H1 (cell line): Measurements from ENCODE around the gene F10. TPM values are rescaled to one million over a fixed set of nuclear protein-coding genes. Genes with fewer than 3 reads are reported as not detected.

Experiments
- CTCF ChIA-PET: fragments of 300-600 bp; sonication (Branson Sonifier 250); formaldehyde crosslinking; loops from one replicate; lab custom pipeline; 2021; ENCODE audit not compliant: partially characterized antibody; lab: Charles Lee
- POLR2A ChIA-PET: fragments of 300-600 bp; sonication (Branson Sonifier 250); formaldehyde crosslinking; loops from one replicate; lab custom pipeline; 2021; ENCODE audit warnings: inconsistent platforms; ENCODE audit not compliant: partially characterized antibody; lab: Charles Lee
- DNase-seq, 2 experiments: peaks; one replicate each; pipeline versions ENCODE4 v3.0.0 to v3.0.0-alpha.2; 2010 to 2022; ENCODE audit warnings: low spot score in 2 of 2, low read depth in 1 of 2, mixed read lengths in 1 of 2
- FAIRE-seq: peaks from 2 replicates; lab custom pipeline; 2011; peaks lifted over from hg19 to GRCh38; lab: Jason Lieb, UNC
- H2AFZ ChIP-seq: 2 replicates; pipeline ENCODE4 v1.8.1; 2012; ENCODE audit warnings: low read length, inconsistent platforms
- H2AK5ac ChIP-seq: 2 replicates; pipeline ENCODE4 v1.6.1; 2013; ENCODE audit warnings: low read depth, low read length
- H2BK120ac ChIP-seq: replicated peaks from 2 replicates; pipeline ENCODE3; 2013; ENCODE audit warnings: low read depth, low read length, inconsistent platforms
- H2BK12ac ChIP-seq: 2 replicates; pipeline ENCODE4 v1.6.1; 2013; ENCODE audit warnings: low read depth, low read length
- H2BK15ac ChIP-seq: 2 replicates; pipeline ENCODE4 v1.6.1; 2013; ENCODE audit warnings: low read length
- H2BK20ac ChIP-seq: 2 replicates; pipeline ENCODE4 v1.6.1; 2013; ENCODE audit warnings: low read length
- H2BK5ac ChIP-seq: 2 replicates; pipeline ENCODE4 v1.6.1; 2013; ENCODE audit warnings: low read depth, low read length
- H3K14ac ChIP-seq: 2 replicates; pipeline ENCODE4 v1.6.1; 2013; ENCODE audit warnings: inconsistent platforms; ENCODE audit not compliant: insufficient read length
- H3K18ac ChIP-seq: 2 replicates; pipeline ENCODE4 v1.6.1; 2013; ENCODE audit warnings: low read length; ENCODE audit errors: extremely low read depth
- H3K23ac ChIP-seq: 2 replicates; pipeline ENCODE4 v1.6.1; 2013; ENCODE audit warnings: inconsistent platforms; ENCODE audit not compliant: insufficient read length
- H3K23me2 ChIP-seq: 2 replicates; pipeline ENCODE4 v1.6.1; 2013; ENCODE audit warnings: low read depth, low read length
- H3K27ac ChIP-seq: 2 replicates; pipeline ENCODE4 v1.6.1; 2011; ENCODE audit warnings: low read depth, low read length, inconsistent platforms
- H3K27me3 ChIP-seq, 4 experiments: replicated peaks in 1 of 4; 1 replicate in 1 of 4; 2 replicates in 3 of 4; pipeline versions ENCODE4 v1.6.1 to v1.8.1; 2011 to 2013; ENCODE audit warnings: low read length in 3 of 4, mild to moderate bottlenecking in 3 of 4, inconsistent platforms in 2 of 4, mixed read lengths in 2 of 4, moderate library complexity in 1 of 4; ENCODE audit not compliant: control insufficient read depth in 3 of 4, insufficient read depth in 3 of 4; ENCODE audit errors: extremely low read depth in 1 of 4
- H3K36me3 ChIP-seq, 4 experiments: 2 replicates each; pipeline versions ENCODE4 v1.6.1 to v1.8.1; 2011 to 2013; ENCODE audit warnings: mild to moderate bottlenecking in 4 of 4, low read length in 3 of 4, moderate library complexity in 2 of 4, control low read depth in 1 of 4, inconsistent platforms in 1 of 4; ENCODE audit not compliant: insufficient read depth in 4 of 4, control insufficient read depth in 2 of 4
- H3K4ac ChIP-seq: replicated peaks from 2 replicates; pipeline ENCODE3; 2013; ENCODE audit warnings: low read length, low read depth, mixed read lengths, inconsistent platforms; ENCODE audit not compliant: insufficient read length
- H3K4me1 ChIP-seq, 4 experiments: replicated peaks in 1 of 4; 1 replicate in 1 of 4; 2 replicates in 3 of 4; pipeline versions ENCODE4 v1.6.1 to v1.8.1; 2011 to 2013; ENCODE audit warnings: low read length in 3 of 4, inconsistent platforms in 2 of 4, mixed read lengths in 1 of 4; ENCODE audit not compliant: insufficient read depth in 4 of 4, control insufficient read depth in 3 of 4
- H3K4me2 ChIP-seq, 2 experiments: 2 replicates each; pipeline versions ENCODE4 v1.6.1 to v1.8.1; 2011 to 2013; ENCODE audit warnings: low read depth in 2 of 2, low read length in 2 of 2, control low read depth in 1 of 2, inconsistent platforms in 1 of 2, mild to moderate bottlenecking in 1 of 2; ENCODE audit not compliant: insufficient read depth in 1 of 2
- H3K4me3 ChIP-seq, 4 experiments: fragments of 200-600, 300-600 bp in 1 of 4; sonication (generic), shearing (Covaris generic), sonication (Bioruptor Twin) in 1 of 4; 2 replicates each; pipeline versions ENCODE4 v1.5.1 to v1.8.1; 2011 to 2016; ENCODE audit warnings: low read length in 4 of 4, low read depth in 3 of 4, control low read depth in 2 of 4, inconsistent platforms in 2 of 4, mild to moderate bottlenecking in 2 of 4, mixed read lengths in 1 of 4, moderate library complexity in 1 of 4; ENCODE audit not compliant: insufficient read depth in 2 of 4; ENCODE audit errors: extremely low read depth in 1 of 4
- H3K56ac ChIP-seq: replicated peaks from 2 replicates; pipeline ENCODE3; 2013; ENCODE audit warnings: low read depth, mild to moderate bottlenecking, mixed read lengths, low read length, inconsistent platforms; ENCODE audit not compliant: insufficient read length
- H3K79me1 ChIP-seq: 2 replicates; pipeline ENCODE4 v1.6.1; 2013; ENCODE audit warnings: low read depth, low read length, control low read depth
- H3K79me2 ChIP-seq, 2 experiments: 2 replicates each; pipeline versions ENCODE4 v1.6.1 to v1.8.1; 2012 to 2013; ENCODE audit warnings: low read length in 2 of 2, mild to moderate bottlenecking in 2 of 2, inconsistent platforms in 1 of 2; ENCODE audit not compliant: insufficient read depth in 2 of 2, control insufficient read depth in 1 of 2
- H3K9ac ChIP-seq, 4 experiments: replicated peaks in 1 of 4; 1 replicate in 1 of 4; 2 replicates in 3 of 4; pipeline versions ENCODE4 v1.6.1 to v1.8.1; 2011 to 2013; ENCODE audit warnings: low read depth in 3 of 4, low read length in 3 of 4, control low read depth in 2 of 4, mild to moderate bottlenecking in 2 of 4, moderate library complexity in 2 of 4, inconsistent platforms in 1 of 4; ENCODE audit errors: extremely low read depth in 1 of 4
- H3K9me3 ChIP-seq, 2 experiments: 2 replicates each; pipeline versions ENCODE4 v1.6.1 to v1.8.1; 2012 to 2013; ENCODE audit warnings: mild to moderate bottlenecking in 2 of 2, moderate library complexity in 2 of 2, control low read depth in 1 of 2, inconsistent platforms in 1 of 2, low read depth in 1 of 2, low read length in 1 of 2, mixed read lengths in 1 of 2; ENCODE audit not compliant: insufficient read depth in 2 of 2
- H4K20me1 ChIP-seq, 2 experiments: replicated peaks in 1 of 2; 2 replicates each; pipeline versions ENCODE3 to v1.8.1; 2011 to 2013; ENCODE audit warnings: inconsistent platforms in 2 of 2, low read length in 2 of 2, mild to moderate bottlenecking in 1 of 2; ENCODE audit not compliant: insufficient read depth in 2 of 2, control insufficient read depth in 1 of 2
- H4K5ac ChIP-seq: 2 replicates; pipeline ENCODE4 v1.6.1; 2013; ENCODE audit warnings: low read length, low read depth, mixed read lengths, inconsistent platforms; ENCODE audit not compliant: insufficient read length
- H4K8ac ChIP-seq: 2 replicates; pipeline ENCODE4 v1.8.0; 2013; ENCODE audit warnings: mild to moderate bottlenecking, moderate library complexity, low read length, inconsistent platforms; ENCODE audit not compliant: insufficient read depth; ENCODE audit errors: extremely low read depth
- H4K91ac ChIP-seq: replicated peaks from 2 replicates; pipeline ENCODE3; 2013; ENCODE audit warnings: low read length, mixed read lengths, inconsistent platforms; ENCODE audit not compliant: insufficient read length
- CREB1 ChIP-seq: IDR thresholded peaks from 2 replicates; pipeline ENCODE4 v1.6.1; 2012; ENCODE audit warnings: inconsistent platforms
- NRF1 ChIP-seq: IDR thresholded peaks from 2 replicates; pipeline ENCODE4 v1.6.1; 2011; ENCODE audit warnings: mild to moderate bottlenecking, low read depth, low read length, improper control_type of control experiment
- POLR2AphosphoS5 ChIP-seq: IDR thresholded peaks from 2 replicates; pipeline ENCODE4 v1.6.1; 2011; ENCODE audit warnings: low read depth, low read length
- SIX5 ChIP-seq: IDR thresholded peaks from 2 replicates; pipeline ENCODE4 v1.6.1; 2011; ENCODE audit warnings: mild to moderate bottlenecking, low read depth, low read length
- SP4 ChIP-seq: IDR thresholded peaks from 2 replicates; pipeline ENCODE4 v1.6.1; 2012; ENCODE audit warnings: low read length, inconsistent platforms
- TBP ChIP-seq: IDR thresholded peaks from 2 replicates; pipeline ENCODE4 v1.6.1; 2011; ENCODE audit warnings: low read depth, low read length, improper control_type of control experiment
- TCF12 ChIP-seq: IDR thresholded peaks from 2 replicates; pipeline ENCODE4 v1.6.1; 2011; ENCODE audit warnings: low read depth, mild to moderate bottlenecking, low read length
- ZNF274 ChIP-seq: IDR thresholded peaks from 2 replicates; pipeline ENCODE4 v1.7.0; 2012; ENCODE audit warnings: low read length, borderline replicate concordance; ENCODE audit errors: extremely low read depth
- WGBS, 2 experiments: shearing (Covaris generic) in 1 of 2; methylation state at CpG; one replicate each; pipeline versions ENCODE4 v1.1.6 to v1.1.7; 2013 to 2015; ENCODE audit warnings: low lambda C conversion rate in 2 of 2, mixed read lengths in 2 of 2, inconsistent platforms in 1 of 2, low coverage in 1 of 2, missing lambda C conversion rate in 1 of 2; ENCODE audit not compliant: insufficient replicate concordance in 2 of 2, insufficient coverage in 1 of 2, insufficient read length in 1 of 2; ENCODE audit errors: extremely low coverage in 1 of 2, missing lambda C conversion rate in 1 of 2; 5-methylcytosine and 5-hydroxymethylcytosine counted together
- polyA plus RNA-seq, 7 experiments: library from polyadenylated mRNA; depleted of rRNA in 3 of 7; stranded (reverse) in 5 of 7; unstranded in 2 of 7; fragments of >200 nt in 5 of 7; fragments of 200-250 nt in 2 of 7; gene quantifications; 1 replicate in 5 of 7; 2 replicates in 1 of 7; 4 replicates in 1 of 7; pipeline versions ENCODE4 v1.2.1 to v1.2.3, GENCODE V29; 2011 to 2013; ENCODE audit warnings: missing spikeins in 2 of 7, mixed read lengths in 2 of 7
- total RNA-seq: library from RNA; stranded (reverse); fragmentation: NEBNext Ultra II Directional; extraction: Animal tissue kit (Norgen Biotek cat#: 25700); gene quantifications from 2 replicates; pipeline ENCODE4 v1.2.1, GENCODE V29; 2021
- TF ChIP-seq, protein P1 (sequence below): IDR thresholded peaks from 2 replicates; pipeline ENCODE4 v1.6.1; 2011; ENCODE audit warnings: low read depth, mild to moderate bottlenecking, low read length; ENCODE audit not compliant: insufficient read depth
- TF ChIP-seq, protein P2 (sequence below), 3 experiments: IDR thresholded peaks; 1 replicate in 2 of 3; 2 replicates in 1 of 3; pipeline versions ENCODE4 v1.5.1 to v1.6.1; 2011; ENCODE audit warnings: low read length in 3 of 3, mild to moderate bottlenecking in 3 of 3, inconsistent platforms in 2 of 3, low read depth in 1 of 3, moderate library complexity in 1 of 3; ENCODE audit not compliant: insufficient read depth in 1 of 3; ENCODE audit errors: control extremely low read depth in 1 of 3

F10 gene
- total and polyA plus RNA-seq, 2 of the 8 experiments (the other 6 are each of a cell fraction or from before 2014, with no cell fraction given) = 2.0 to 4.2 TPM

DNA sequence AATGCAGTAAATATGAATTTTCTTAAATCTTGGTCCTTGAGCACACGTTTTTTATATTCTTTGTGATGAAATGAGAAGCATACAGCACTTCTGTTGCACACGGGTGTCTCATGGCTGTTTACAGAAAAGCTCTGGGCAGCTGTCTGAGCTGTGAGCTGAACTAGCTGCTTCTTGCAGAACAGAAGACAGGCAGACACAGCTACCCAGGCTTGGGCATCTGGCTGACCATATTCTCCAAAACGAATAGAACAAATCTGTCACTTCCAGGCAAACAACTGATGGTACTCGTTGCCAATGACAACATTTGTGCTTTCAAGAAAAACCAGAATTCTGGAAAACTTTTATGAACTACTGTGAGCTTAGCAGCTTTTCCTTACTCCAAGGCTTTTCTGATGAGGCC, 69.7 kb downstream of the F10 start:
- Histone ChIP-seq H3K36me3 (peaks cover 31 to 83% (median 64%) of the 10 kb centered on the region in 4 experiments), H2BK12ac (no peak overlapping the region), H4K5ac (no peak overlapping the region), H2BK15ac (no peak overlapping the region), H3K27ac (no peak overlapping the region), H3K27me3 (no peaks in the 10 kb centered on the region), H3K23me2 (no peaks in the 10 kb centered on the region), H2BK20ac (no peak overlapping the region), H3K4me3 (no peak overlapping the region), H4K91ac (no peak overlapping the region), H3K4me1 (no peaks in the 10 kb centered on the region), H3K56ac (no peak overlapping the region), H3K23ac (no peak overlapping the region), H2BK5ac (no peak overlapping the region), H2BK120ac (no peak overlapping the region), H3K9me3 (no peaks in the 10 kb centered on the region), H2AFZ (no peak overlapping the region), H3K14ac (no peak overlapping the region), H3K79me1 (no peaks in the 10 kb centered on the region), H3K4me2 (no peak overlapping the region), H3K4ac (no peak overlapping the region), H4K8ac (no peak overlapping the region), H4K20me1 (peaks cover 0 to 9% of the 10 kb centered on the region in 2 experiments), H2AK5ac (no peak overlapping the region), H3K18ac (no peak overlapping the region), H3K9ac (no peak overlapping the region), H3K79me2 (no peaks in the 10 kb centered on the region)
- TF ChIP-seq, protein P1, sequence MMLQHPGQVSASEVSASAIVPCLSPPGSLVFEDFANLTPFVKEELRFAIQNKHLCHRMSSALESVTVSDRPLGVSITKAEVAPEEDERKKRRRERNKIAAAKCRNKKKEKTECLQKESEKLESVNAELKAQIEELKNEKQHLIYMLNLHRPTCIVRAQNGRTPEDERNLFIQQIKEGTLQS = no peak
- no peak for TF ChIP-seq NRF1
- TF ChIP-seq, protein P2, sequence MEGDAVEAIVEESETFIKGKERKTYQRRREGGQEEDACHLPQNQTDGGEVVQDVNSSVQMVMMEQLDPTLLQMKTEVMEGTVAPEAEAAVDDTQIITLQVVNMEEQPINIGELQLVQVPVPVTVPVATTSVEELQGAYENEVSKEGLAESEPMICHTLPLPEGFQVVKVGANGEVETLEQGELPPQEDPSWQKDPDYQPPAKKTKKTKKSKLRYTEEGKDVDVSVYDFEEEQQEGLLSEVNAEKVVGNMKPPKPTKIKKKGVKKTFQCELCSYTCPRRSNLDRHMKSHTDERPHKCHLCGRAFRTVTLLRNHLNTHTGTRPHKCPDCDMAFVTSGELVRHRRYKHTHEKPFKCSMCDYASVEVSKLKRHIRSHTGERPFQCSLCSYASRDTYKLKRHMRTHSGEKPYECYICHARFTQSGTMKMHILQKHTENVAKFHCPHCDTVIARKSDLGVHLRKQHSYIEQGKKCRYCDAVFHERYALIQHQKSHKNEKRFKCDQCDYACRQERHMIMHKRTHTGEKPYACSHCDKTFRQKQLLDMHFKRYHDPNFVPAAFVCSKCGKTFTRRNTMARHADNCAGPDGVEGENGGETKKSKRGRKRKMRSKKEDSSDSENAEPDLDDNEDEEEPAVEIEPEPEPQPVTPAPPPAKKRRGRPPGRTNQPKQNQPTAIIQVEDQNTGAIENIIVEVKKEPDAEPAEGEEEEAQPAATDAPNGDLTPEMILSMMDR (IDR thresholded peaks at IDR 0.05; ENCODE audit: control extremely low read depth in 1 of 3, insufficient read depth in 1 of 3, low read depth in 1 of 3, low read length in 3 of 3) = no peak
- TF ChIP-seq ZNF274 = no peak
- TF ChIP-seq TBP = no peak
- TF ChIP-seq SIX5 = no peak
- no peak for TF ChIP-seq CREB1
- TF ChIP-seq POLR2AphosphoS5 = no peak
- no peak for TF ChIP-seq SP4
- no peak for TF ChIP-seq TCF12
- DNase-seq = no peak
- POLR2A ChIA-PET = interaction anchor here (0.7 to 1.5 kb wide), 5 partner anchors 9 to 31 kb away, joined by 3 to 8 read pairs (median 4); partner anchors contain the start of genes CUL4A and PCID2
- CTCF ChIA-PET = interaction anchor here (1.0 to 1.9 kb wide), 4 partner anchors 11 to 103 kb away, joined by 3 to 7 read pairs (median 4); partner anchors contain the start of gene PCID2
- no peak for FAIRE-seq
- WGBS, 2 experiments = 79% methylated on average over 4 of the region's 4 CpGs; no CpG with 5 or more reads in 1 of the 2 experiments
